Measurements from ENCODE around the gene ADAMTS13.

GRCh38 chr9:133449760-133450159 is 27.6 kb downstream of the ADAMTS13 start:
- TF ChIP-seq CTCF (conservative IDR thresholded peaks at IDR 0.05 in 1 of 2, IDR thresholded peaks at IDR 0.05 in 1 of 2; ENCODE audit: low read depth in 1 of 2, low read length in 2 of 2) = no peak
- no peak for TF ChIP-seq EZH2 (IDR thresholded peaks at IDR 0.05; ENCODE audit: low read length, missing control alignments)
